Ectodermal cell (in vitro differentiated cells): ENCODE results near the gene CFAP99.

Experiments used
- H3K27ac ChIP-seq: 2 replicates; pipeline ENCODE4 v1.7.0; 2013; ENCODE audit warnings: mild to moderate bottlenecking, low read depth, low read length; ENCODE audit not compliant: insufficient read depth, poor library complexity, severe bottlenecking
- H3K27me3 ChIP-seq: 2 replicates; pipeline ENCODE4 v1.7.0; 2013; ENCODE audit warnings: mild to moderate bottlenecking, low read length; ENCODE audit not compliant: insufficient read depth, control insufficient read depth, poor library complexity, severe bottlenecking
- H3K36me3 ChIP-seq: one replicate; pipeline ENCODE4 v1.7.0; 2013; ENCODE audit warnings: low read length; ENCODE audit not compliant: control insufficient read depth, insufficient read depth
- H3K4me1 ChIP-seq: one replicate; pipeline ENCODE4 v1.7.0; 2013; ENCODE audit warnings: low read length; ENCODE audit not compliant: control insufficient read depth, insufficient read depth
- H3K4me3 ChIP-seq: 2 replicates; pipeline ENCODE4 v1.7.0; 2013; ENCODE audit warnings: low read depth, low read length, control low read depth; ENCODE audit not compliant: insufficient read depth
- H3K9me3 ChIP-seq: 2 replicates; pipeline ENCODE4 v1.7.0; 2013; ENCODE audit warnings: mild to moderate bottlenecking, low read length, moderate library complexity; ENCODE audit not compliant: control insufficient read depth
- WGBS, 2 experiments: methylation state at CpG; one replicate each; pipeline ENCODE4 v1.1.7; 2013; ENCODE audit warnings: missing lambda C conversion rate in 2 of 2; 5-methylcytosine and 5-hydroxymethylcytosine counted together

Gene CFAP99

DNA sequence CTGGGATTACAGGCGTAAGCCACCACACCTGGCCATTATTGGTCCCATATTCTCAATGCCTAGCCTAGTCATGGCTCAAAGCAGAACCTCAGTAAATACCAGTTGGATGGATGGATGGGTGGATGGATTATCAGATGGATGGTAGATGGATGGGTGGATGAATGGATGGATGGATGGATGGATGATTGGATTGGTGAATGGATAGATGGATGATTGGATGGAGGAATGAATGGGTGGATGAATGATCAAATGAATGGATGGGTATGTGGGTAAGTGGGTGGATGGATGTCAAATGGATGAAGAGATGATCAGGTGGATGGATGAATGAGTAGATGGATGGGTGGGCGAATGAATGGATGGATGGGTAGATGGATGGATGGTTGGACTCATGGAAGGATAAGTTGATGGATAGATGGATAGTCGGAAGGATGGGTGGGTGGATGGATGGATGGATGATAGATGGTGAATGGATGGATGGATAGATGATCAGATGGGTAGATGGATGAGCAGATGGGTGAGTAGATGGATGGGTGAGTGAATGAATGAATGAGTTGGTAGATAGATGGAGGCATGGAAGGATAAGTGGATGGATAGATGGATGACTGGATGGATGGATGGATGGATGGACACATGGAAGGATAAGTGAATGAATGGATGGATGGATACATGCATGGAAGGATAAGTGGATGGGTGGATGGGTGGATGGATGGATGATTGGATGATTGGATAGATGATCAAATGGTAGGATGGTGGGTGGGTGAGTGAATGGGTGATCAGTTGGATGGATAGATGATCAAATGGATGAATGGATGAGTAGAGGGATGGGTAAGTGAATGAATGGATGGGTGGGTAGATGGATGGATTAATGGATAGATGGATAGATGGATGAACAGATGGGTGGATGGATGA lies 28.2 kb downstream of the CFAP99 start:
- Histone ChIP-seq H3K4me1 (no peaks in the 10 kb centered on the region), H3K9me3 (no peaks in the 10 kb centered on the region), H3K27ac (no peak overlapping the region), H3K36me3 (no peaks in the 10 kb centered on the region), H3K27me3 (no peaks in the 10 kb centered on the region), H3K4me3 (no peak overlapping the region)
- WGBS, 2 experiments = 90 to 92% methylated on average over 3 of the region's 3 CpGs

DNA sequence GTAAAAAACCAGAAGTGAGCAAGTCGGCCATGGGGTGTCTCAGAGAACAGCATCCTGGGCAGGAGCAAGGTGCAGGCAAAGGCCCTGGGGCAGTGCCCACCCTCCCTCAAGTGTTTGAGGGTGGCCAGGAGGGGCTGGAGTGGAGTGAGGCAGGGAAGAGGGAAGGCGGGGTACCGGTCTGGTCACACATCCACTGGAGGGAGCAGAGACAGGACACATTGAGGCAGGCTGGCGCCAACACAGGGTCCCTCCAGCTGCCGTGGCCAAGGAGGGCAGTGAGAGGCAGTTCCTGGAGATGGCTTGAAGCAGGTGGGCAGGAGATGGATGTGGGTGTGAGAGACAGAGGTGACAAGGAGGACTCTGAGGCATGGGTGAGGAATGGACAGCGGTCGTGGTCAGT lies 29.8 kb downstream of the CFAP99 start:
- 92 to 93% methylated on average over 7 of the region's 7 CpGs for WGBS, 2 experiments

DNA sequence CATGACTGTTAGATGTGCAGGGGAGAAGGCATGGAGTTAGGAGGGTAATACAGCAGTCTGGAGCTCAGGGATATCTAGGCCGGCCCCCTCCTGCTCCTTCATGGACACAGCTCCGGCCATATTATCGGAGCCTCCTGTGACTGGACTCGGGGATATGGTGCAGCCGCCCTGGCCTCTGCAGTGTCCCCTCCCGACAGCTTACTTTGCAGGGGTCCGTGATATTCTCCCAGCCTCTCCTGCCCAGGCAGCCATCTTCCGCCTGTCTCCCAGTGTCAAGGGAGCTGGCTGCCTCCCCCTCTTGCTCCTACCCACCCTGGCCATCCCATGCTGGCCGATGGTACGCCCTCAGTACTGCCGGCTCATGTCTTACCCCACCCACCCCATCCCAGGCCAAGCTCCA lies 30.3 kb downstream of the CFAP99 start:
- Histone ChIP-seq H3K4me3 (no peak overlapping the region), H3K27me3 (no peaks in the 10 kb centered on the region), H3K36me3 (no peaks in the 10 kb centered on the region), H3K4me1 (no peaks in the 10 kb centered on the region), H3K27ac (no peak overlapping the region), H3K9me3 (no peaks in the 10 kb centered on the region)
- 92% methylated on average over 11 of the region's 11 CpGs for WGBS, 2 experiments

More for the DNA sequence above, 29.8 kb downstream of the CFAP99 start:
- H3K4me3 ChIP-seq = no peak overlapping the region
- no peaks in the 10 kb centered on the region for H3K4me1 ChIP-seq
- H3K27ac ChIP-seq = no peak overlapping the region
- no peaks in the 10 kb centered on the region for H3K9me3 ChIP-seq
- no peaks in the 10 kb centered on the region for H3K36me3 ChIP-seq
- no peaks in the 10 kb centered on the region for H3K27me3 ChIP-seq

DNA sequence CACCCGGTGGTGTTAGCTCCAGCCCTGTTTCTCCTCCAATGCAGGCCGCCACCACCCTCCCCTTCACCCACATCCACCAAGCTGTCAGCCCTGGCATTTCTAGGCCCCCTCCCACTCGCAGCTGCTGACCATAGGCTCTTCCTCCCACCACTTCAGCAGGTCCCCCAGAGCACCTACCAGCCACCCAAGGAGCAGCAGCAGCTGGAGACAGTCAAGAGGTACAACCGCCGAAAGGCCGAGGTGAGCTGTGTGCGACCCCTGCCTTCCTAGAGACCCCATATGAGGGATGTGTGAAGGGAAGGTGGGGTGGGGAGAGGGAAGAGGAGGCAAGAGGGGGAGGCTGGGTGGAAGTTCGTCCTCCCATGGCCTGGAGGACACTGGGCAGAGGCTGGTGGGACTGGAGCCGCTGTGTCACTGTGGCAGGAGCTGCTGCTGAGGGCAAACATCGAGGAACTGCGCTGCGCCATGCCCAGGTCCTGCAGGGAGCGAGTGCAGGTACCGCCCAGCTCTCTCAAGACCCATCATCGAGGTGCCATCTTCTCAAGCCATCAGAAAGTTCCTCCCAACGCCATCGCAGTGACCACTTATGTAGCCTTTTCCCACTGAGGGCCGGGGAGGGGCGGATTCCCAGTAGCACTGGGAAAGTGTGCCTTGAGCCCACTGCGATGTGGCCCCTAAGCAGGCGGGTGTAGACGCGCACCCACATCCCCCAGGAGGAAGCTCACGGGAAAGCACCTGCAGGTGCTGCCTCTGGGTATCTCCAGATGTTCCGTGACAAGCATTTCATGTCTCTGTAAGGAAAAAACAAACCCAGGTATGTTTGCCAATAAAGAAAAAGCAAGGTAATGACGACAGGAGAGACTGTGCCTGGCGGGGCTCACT lies 31.0 kb downstream of the CFAP99 start:
- Histone ChIP-seq H3K27me3 (no peaks in the 10 kb centered on the region), H3K4me1 (no peaks in the 10 kb centered on the region), H3K9me3 (no peaks in the 10 kb centered on the region), H3K4me3 (no peak overlapping the region), H3K27ac (no peak overlapping the region), H3K36me3 (no peaks in the 10 kb centered on the region)
- 92% methylated on average over 27 of the region's 27 CpGs for WGBS, 2 experiments

DNA sequence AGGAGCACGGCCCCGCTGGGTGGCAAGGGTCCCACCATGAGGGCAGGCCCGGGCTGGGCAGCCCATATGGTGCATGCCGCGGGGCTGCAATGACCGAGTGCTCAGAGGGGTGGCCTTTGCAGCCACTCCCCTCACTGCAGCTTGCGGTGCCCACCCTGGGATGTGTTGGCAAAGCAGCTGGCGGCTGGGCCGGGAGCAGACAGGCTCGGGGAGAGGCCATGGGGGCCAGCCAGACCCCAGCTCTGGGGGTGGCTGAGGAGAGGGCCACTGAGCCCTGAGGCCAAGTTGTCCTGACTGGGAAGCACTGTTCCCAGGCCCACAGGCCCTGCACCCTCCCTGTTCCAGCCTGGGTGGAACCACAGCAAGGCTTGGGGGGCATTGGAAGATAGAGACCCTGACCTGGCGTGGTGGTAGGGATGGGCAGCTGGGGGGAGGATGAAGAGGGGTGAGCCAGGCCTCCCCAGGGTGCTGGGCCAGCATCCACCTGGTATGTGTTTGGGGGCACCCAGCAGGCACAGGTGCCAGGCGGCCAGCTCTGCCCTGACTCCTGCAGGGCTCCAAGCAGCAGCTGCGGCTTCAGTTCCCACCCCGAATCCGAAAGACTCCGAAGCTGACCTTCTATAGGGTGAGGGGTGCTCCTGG lies 31.8 kb downstream of the CFAP99 start:
- Histone ChIP-seq H3K27me3 (no peaks in the 10 kb centered on the region), H3K9me3 (no peaks in the 10 kb centered on the region), H3K36me3 (no peaks in the 10 kb centered on the region), H3K27ac (no peak overlapping the region), H3K4me1 (no peaks in the 10 kb centered on the region), H3K4me3 (no peak overlapping the region)
- 90 to 92% methylated on average over 16 of the region's 16 CpGs for WGBS, 2 experiments

DNA sequence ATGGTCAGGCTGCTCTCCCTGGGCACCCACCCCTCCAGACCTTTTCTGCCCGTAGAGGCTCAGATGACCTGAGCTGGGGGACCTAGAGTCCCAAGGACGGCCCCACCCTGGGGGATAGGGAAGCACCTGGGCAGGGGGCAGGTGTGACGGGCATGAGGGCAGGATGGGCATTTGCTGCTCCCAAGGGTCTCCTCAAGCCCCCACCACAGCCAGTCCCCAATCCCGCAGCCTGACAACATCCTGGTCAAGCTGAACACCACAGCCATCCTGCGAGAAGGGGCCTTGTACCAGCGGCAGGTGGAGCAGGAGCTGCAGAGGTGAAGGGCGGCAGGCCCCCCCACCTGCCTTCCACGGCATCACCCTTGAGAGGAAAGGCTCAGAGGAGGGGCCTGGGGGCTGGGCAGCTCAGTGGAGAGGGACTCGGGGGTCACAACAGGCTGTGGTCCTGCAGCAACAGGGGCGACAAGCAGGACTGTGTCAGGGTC lies 32.3 kb downstream of the CFAP99 start:
- WGBS, 2 experiments = 90 to 93% methylated on average over 10 of the region's 10 CpGs
- Histone ChIP-seq H3K36me3 (no peaks in the 10 kb centered on the region), H3K27ac (no peak overlapping the region), H3K27me3 (no peaks in the 10 kb centered on the region), H3K4me1 (no peaks in the 10 kb centered on the region), H3K9me3 (no peaks in the 10 kb centered on the region), H3K4me3 (no peak overlapping the region)

DNA sequence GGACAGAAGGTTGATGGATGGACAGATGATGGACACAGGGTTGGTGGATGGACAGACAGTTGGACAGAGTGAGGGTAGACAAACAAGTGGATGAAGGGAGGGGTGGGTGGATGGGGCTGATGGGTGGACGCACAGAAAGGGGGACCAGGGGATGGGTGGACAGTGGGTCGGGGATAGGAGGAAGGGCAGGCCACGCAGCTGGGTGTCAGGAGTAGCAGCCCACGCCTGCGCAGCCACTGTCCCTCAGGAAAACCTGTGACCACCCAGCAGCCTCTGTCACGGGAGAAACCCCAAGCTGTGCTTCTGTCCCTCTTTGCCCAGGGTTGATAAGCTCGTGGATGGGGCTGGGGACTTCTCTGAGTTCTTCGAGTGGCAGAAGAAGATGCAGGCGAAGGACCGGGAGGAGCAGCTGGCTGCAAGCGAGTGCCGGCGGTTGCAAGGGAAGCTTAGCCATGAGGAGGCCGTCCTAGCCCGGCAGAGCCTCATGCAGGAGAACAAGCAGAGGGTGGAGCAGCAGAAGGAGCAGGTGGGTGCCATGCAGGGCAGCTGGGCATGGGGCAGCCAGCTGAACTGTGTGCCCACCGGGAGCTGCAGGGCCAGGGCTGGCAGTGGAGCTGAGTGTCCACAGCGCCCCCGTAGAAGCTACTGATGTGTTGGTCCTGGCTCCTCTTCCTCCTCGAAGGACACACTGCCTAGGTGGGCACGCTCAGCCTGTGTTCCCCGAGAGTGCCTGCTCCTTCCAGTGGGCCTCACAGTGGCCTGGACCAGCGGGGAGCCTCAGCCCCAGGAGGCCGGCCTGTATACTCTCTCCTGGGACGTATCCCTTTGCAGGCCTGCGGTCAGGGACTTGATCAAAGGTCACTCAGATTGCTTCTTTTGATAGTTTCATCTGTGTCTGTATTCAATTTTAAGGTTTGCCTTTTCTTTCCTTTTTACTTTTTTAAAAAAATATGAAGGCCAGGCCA lies 33.3 kb downstream of the CFAP99 start:
- Histone ChIP-seq H3K4me1 (no peaks in the 10 kb centered on the region), H3K9me3 (no peaks in the 10 kb centered on the region), H3K27ac (no peak overlapping the region), H3K4me3 (no peak overlapping the region), H3K27me3 (no peaks in the 10 kb centered on the region), H3K36me3 (no peaks in the 10 kb centered on the region)
- WGBS, 2 experiments = 86 to 89% methylated on average over 25 of the region's 25 CpGs

DNA sequence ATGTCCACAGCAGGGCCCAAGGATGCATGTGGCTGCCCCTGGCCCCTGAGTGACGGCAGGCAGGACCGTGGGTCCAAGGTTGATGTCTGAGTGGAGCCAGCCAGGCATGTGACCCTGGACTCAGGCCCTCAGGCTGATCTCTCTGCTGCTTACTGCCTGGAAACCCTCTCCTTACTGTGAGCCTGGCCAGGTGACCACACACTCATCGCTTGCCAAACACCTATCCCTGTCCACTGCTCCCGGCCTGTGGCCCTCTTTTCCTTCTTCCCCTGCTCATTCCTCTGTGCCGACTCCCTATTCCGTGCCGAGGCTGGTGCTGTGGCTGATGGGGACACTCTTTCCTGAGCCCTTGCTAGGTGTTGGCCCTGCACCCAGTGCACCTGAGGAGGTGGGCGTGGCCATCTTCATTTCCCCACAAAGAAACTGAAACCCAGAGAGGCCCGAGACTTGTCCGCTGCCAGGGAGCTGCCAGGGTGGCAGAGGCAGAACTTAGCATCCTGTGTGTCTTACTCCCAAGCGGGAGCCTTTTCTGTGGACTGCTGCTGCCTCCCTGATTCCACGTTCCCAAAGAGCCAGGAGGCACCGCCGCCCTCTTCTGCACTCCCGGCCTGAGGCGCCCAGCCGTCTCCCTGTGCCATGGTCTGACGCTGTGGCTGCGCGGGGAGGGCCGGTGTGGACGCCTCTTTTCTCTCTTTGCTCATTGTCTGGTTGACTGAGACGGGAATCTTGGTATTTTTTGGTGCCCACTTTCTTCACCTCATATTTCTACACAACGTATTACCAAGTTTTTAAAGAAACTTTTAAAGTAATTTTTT lies 38.9 kb downstream of the CFAP99 start:
- Histone ChIP-seq H3K27me3 (peaks cover 17% of the 10 kb centered on the region), H3K9me3 (no peaks in the 10 kb centered on the region), H3K36me3 (no peaks in the 10 kb centered on the region), H3K4me1 (no peaks in the 10 kb centered on the region), H3K4me3 (no peak overlapping the region), H3K27ac (no peak overlapping the region)
- 90 to 92% methylated on average over 23 to 24 of the region's 24 CpGs for WGBS, 2 experiments
